ENCODE measurements around the gene LRRC52. TPM values are rescaled to one million over a fixed set of nuclear protein-coding genes. Genes with fewer than 3 reads are reported as not detected.
A peak's percentile ranks its signal among the peaks of the same experiment; 100 is the strongest.

Gene LRRC52
- total and polyA plus RNA-seq, 9 of the 15 experiments (the other 6 are each of a cell fraction or from before 2014, with no cell fraction given): not detected

DNA sequence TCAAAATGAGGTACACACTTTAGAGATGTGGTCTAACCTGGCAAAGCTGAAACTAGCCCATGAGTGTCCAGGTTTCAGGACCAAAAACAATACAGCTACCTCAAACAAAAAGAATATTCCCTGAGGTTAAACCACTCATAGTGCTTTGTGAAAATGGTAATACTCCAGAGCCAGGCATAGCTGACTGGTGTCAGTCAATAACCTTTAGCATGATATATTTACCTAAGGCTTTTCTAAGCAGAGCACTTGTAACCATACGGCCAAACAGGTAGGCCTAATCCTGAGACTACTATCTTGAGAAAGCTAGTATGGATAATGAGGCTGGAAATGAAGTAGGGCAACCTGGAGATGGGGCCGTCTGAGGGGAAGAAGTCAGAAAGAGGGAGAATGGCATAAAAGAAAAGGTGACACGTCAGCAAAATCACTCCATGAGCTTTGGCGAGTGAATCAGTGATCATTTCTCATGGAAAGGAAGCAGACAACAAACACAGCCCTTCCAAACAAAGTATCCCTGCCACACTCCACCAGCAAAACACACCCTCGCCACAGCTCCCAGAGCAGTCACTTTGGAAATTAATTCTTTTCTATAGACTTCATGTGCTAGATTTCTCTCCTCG lies 1.7 kb upstream of the LRRC52 start:
- Histone ChIP-seq H3K27me3 (ENCODE audit: control insufficient read depth in 2 of 2, insufficient read depth in 2 of 2, low read length in 2 of 2) (peaks cover 3 to 29% of the 10 kb centered on the region in 2 experiments), H2AFZ (ENCODE audit: low read depth, low read length) (no peak overlapping the region), H3K9me3 (replicated peaks; ENCODE audit: control insufficient read depth, insufficient read depth, low read depth, low read length) (no peaks in the 10 kb centered on the region), H3K9me1 (ENCODE audit: control insufficient read depth, insufficient read depth, low read length) (no peaks in the 10 kb centered on the region), H3K36me3 (ENCODE audit: control insufficient read depth, insufficient read depth, low read length) (no peaks in the 10 kb centered on the region), H3K9ac (ENCODE audit: insufficient read depth in 1 of 2, low read depth in 2 of 2, low read length in 2 of 2) (no peak overlapping the region), H3K79me2 (ENCODE audit: control insufficient read depth, insufficient read depth, low read length) (no peaks in the 10 kb centered on the region), H3K4me3 (no peak overlapping the region), H3K4me2 (ENCODE audit: insufficient read depth, low read length) (no peak overlapping the region), H3K4me1 (replicated peaks in 1 of 2; ENCODE audit: control insufficient read depth in 2 of 2, insufficient read depth in 2 of 2, low read length in 2 of 2) (no peaks in the 10 kb centered on the region), H3K27ac (ENCODE audit: extremely low read depth, low read depth, low read length) (no peak overlapping the region), H4K20me1 (replicated peaks; ENCODE audit: control insufficient read depth, insufficient read depth, low read length) (no peaks in the 10 kb centered on the region; the same call in 1 of the 2 replicates)
- in situ Hi-C loops (cut with MboI) (no loop called here), intact Hi-C loops (cut with micrococcal nuclease) (loop anchor here (5.0 kb wide), 1 partner anchor 40 kb away; no protein-coding TSS in a partner anchor)
- TF ChIP-seq MAFK (IDR thresholded peaks at IDR 0.05; ENCODE audit: low read length): peak; percentile 85
- peak; percentile 75 for TF ChIP-seq MAFG (tag; conservative IDR thresholded peaks at IDR 0.05)
- TF ChIP-seq SRF (CRISPR knock-in tag; IDR thresholded peaks at IDR 0.05): no peak
- TF ChIP-seq ZNF316 (IDR thresholded peaks at IDR 0.05): peak; percentile 90
- no peak for TF ChIP-seq CBX8 (IDR thresholded peaks at IDR 0.05; ENCODE audit: borderline replicate concordance, extremely low read depth, low read depth, low read length, poor library complexity, severe bottlenecking)
- peak; percentile 79 for TF ChIP-seq MAFF (IDR thresholded peaks at IDR 0.05; ENCODE audit: low read length)
- TF ChIP-seq ETS2 (tag; IDR thresholded peaks at IDR 0.05; ENCODE audit: borderline replicate concordance, poor library complexity, severe bottlenecking): no peak
- TF ChIP-seq C11orf30 (IDR thresholded peaks at IDR 0.05; ENCODE audit: low read depth): peak; percentile 78
- CTCF ChIA-PET (ENCODE audit: low intra/inter-chr PET ratio): no interaction called here
- ATAC-seq (no peak), DNase-seq (ENCODE audit: extremely low read depth in 1 of 4, low spot score in 3 of 4) (no peak), FAIRE-seq (no peak)
- no TSS peak for BruUV-seq (replicated peaks)
- POLR2A ChIA-PET: interaction anchor here (0.8 to 1.4 kb wide), 2 partner anchors 8 to 10 kb away, joined by 3 to 5 read pairs; no protein-coding TSS in a partner anchor
- 3% methylated on average over 6 of the region's 6 CpGs for WGBS (ENCODE audit: insufficient coverage, low coverage, missing lambda C conversion rate)
